ENCODE measurements around the gene EHHADH. TPM values are rescaled to one million over a fixed set of nuclear protein-coding genes. Genes with fewer than 3 reads are reported as not detected.
"Not testable (repeated sequence)": the region's sequence is repeated elsewhere in the genome, so short reads cannot be mapped to it uniquely, and the experiment has no call there.

Gene EHHADH
- total RNA-seq, 1 experiment from 2014 or later, result 8.4 TPM

- Histone ChIP-seq H2AFZ (no peak overlapping the region; the same call in 1 of the 2 replicates), H3K27ac (no peak overlapping the region), H3K36me3 (ENCODE audit: low read depth) (no peaks in the 10 kb centered on the region), H3K9me3 (ENCODE audit: insufficient read depth, low read depth) (0 out of 2 replicates have a peak, but pooled peaks cover 6% of the 10 kb centered on the region), H3K9me2 (ENCODE audit: insufficient read depth) (no peaks in the 10 kb centered on the region), H3K27me3 (ENCODE audit: insufficient read depth, low read depth) (no peaks in the 10 kb centered on the region), H4K20me1 (ENCODE audit: insufficient read depth) (no peaks in the 10 kb centered on the region), H3K79me2 (ENCODE audit: low read depth) (no peaks in the 10 kb centered on the region), H3K4me2 (no peak overlapping the region), H3K4me3 (no peak overlapping the region), H3K4me1 (replicated peaks; ENCODE audit: insufficient read depth) (no peaks in the 10 kb centered on the region), H3F3A (ENCODE audit: insufficient read depth, low read depth) (no peaks in the 10 kb centered on the region; the same call in 1 of the 2 replicates)
- CTCF ChIA-PET, result no interaction called here
- BruUV-seq (replicated peaks), result no TSS peak
- TF ChIP-seq CTCF (conservative IDR thresholded peaks at IDR 0.05) (no peak), EZH2 (IDR thresholded peaks at IDR 0.05; ENCODE audit: low read depth) (no peak)
- no peak for DNase-seq
- POLR2A ChIA-PET (ENCODE audit: unreplicated experiment), result interaction anchor here (0.7 kb wide), 1 partner anchor 1529 kb away, joined by 5 read pairs; no protein-coding TSS in a partner anchor
- intact Hi-C loops (cut with micrococcal nuclease; ENCODE audit: unreplicated experiment), result no loop called here
Observed at GRCh38 chr3:185254799-185255198, 950 bp upstream of the EHHADH start.

- H3K27ac ChIP-seq; H3F3A ChIP-seq (ENCODE audit: insufficient read depth, low read depth); H3K9me2 ChIP-seq (ENCODE audit: insufficient read depth); H2AFZ ChIP-seq; DNase-seq; H3K27me3 ChIP-seq (ENCODE audit: insufficient read depth, low read depth); H3K36me3 ChIP-seq (ENCODE audit: low read depth); H3K79me2 ChIP-seq (ENCODE audit: low read depth); intact Hi-C loops (cut with micrococcal nuclease; ENCODE audit: unreplicated experiment); H3K9me3 ChIP-seq (ENCODE audit: insufficient read depth, low read depth); POLR2A ChIA-PET (ENCODE audit: unreplicated experiment); H3K4me2 ChIP-seq; H3K4me1 ChIP-seq (replicated peaks; ENCODE audit: insufficient read depth); H3K4me3 ChIP-seq; BruUV-seq (replicated peaks); H4K20me1 ChIP-seq (ENCODE audit: insufficient read depth); CTCF ChIA-PET: not testable (repeated sequence)
Observed at GRCh38 chr3:185253133-185253532, 716 bp downstream of the EHHADH start.

GRCh38 chr3:185251272-185251671 lies 2.6 kb downstream of the EHHADH start:
- no peaks in the 10 kb centered on the region for H3K9me3 ChIP-seq (ENCODE audit: insufficient read depth, low read depth)
- BruUV-seq (replicated peaks), result no TSS peak
- CTCF ChIA-PET, result no interaction called here

More at GRCh38 chr3:185251272-185251671, 2.6 kb downstream of the EHHADH start:
- TF ChIP-seq CTCF (conservative IDR thresholded peaks at IDR 0.05) (no peak), EZH2 (IDR thresholded peaks at IDR 0.05; ENCODE audit: low read depth) (no peak)
- H3K27me3 ChIP-seq (ENCODE audit: insufficient read depth, low read depth), result no peaks in the 10 kb centered on the region
- H2AFZ ChIP-seq, result no peak overlapping the region
- no peaks in the 10 kb centered on the region for H3K4me1 ChIP-seq (replicated peaks; ENCODE audit: insufficient read depth)
- no peaks in the 10 kb centered on the region for H4K20me1 ChIP-seq (ENCODE audit: insufficient read depth)
- no peak for DNase-seq
- no peak overlapping the region for H3K4me3 ChIP-seq
- no peaks in the 10 kb centered on the region for H3F3A ChIP-seq (ENCODE audit: insufficient read depth, low read depth)
- H3K36me3 ChIP-seq (ENCODE audit: low read depth), result no peaks in the 10 kb centered on the region
- H3K79me2 ChIP-seq (ENCODE audit: low read depth), result no peaks in the 10 kb centered on the region
- no peak overlapping the region for H3K27ac ChIP-seq
- H3K4me2 ChIP-seq, result no peak overlapping the region
- intact Hi-C loops (cut with micrococcal nuclease; ENCODE audit: unreplicated experiment), result no loop called here
- POLR2A ChIA-PET (ENCODE audit: unreplicated experiment), result no interaction called here
- H3K9me2 ChIP-seq (ENCODE audit: insufficient read depth), result no peaks in the 10 kb centered on the region

Data from PC-9 (cell line).